OCI-M2 (cell line): Measurements from ENCODE around the gene ALOX5.
"Not testable (repeated sequence)": the region's sequence is repeated elsewhere in the genome, so short reads cannot be mapped to it uniquely, and the experiment has no call there.

Source experiments
- DNase-seq: peaks from one replicate; lab custom pipeline; 2025; ENCODE audit not compliant: unreplicated experiment; lab: John Stamatoyannopoulos, UW

ALOX5 gene

DNA sequence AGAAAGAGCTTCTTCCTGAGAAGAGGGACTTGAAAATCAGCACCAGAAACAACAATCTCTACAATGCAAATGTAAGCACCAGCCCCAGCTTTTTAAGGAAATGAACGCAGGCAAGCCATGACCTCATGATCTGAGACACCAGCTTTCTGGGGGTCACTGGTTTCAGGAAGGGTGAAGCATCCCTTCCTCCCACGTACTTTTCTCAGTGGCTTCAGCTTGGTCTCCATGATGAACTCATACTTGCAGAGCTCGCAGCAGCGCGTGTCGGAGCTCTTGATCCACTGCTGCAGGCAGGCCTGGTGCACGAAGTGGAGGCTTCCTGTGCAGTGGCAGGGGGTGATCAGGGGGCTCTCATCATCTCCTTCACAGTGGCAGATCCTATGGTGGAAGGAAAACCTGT, 87.0 kb downstream of the ALOX5 start:
- no peak for DNase-seq

- DNase-seq: no peak
These were observed 89.5 kb downstream of the ALOX5 start for GRCh38 chr10:45463244-45464116.

- DNase-seq: no peak
These were observed 91.0 kb downstream of the ALOX5 start for GRCh38 chr10:45464958-45465567.

GRCh38 chr10:45466784-45467183, 92.8 kb downstream of the ALOX5 start:
- DNase-seq: no peak

DNA sequence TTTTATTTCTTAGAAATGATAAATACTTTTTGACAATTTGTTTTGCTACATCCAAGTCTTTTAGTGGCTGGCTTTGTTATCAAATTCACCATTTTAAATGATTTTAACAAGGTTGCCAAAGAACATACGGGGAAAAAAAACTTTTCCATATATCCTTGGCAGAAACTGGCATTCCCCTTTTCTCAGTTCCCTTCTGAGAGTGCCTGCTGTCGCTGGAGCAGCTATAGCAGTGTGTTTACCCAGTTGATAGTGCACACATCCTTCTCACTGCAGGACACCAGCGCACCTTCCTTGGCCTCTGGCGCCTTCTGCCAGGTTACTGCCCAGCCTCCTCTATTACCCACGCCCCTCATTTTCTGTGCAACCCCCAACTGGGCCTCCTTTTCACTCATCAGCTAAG, 94.1 kb downstream of the ALOX5 start:
- no peak for DNase-seq

GRCh38 chr10:45470098-45471012, 96.3 kb downstream of the ALOX5 start:
- peak; percentile 4 for DNase-seq

GRCh38 chr10:45471059-45471458, 97.0 kb downstream of the ALOX5 start:
- DNase-seq: no peak

DNA sequence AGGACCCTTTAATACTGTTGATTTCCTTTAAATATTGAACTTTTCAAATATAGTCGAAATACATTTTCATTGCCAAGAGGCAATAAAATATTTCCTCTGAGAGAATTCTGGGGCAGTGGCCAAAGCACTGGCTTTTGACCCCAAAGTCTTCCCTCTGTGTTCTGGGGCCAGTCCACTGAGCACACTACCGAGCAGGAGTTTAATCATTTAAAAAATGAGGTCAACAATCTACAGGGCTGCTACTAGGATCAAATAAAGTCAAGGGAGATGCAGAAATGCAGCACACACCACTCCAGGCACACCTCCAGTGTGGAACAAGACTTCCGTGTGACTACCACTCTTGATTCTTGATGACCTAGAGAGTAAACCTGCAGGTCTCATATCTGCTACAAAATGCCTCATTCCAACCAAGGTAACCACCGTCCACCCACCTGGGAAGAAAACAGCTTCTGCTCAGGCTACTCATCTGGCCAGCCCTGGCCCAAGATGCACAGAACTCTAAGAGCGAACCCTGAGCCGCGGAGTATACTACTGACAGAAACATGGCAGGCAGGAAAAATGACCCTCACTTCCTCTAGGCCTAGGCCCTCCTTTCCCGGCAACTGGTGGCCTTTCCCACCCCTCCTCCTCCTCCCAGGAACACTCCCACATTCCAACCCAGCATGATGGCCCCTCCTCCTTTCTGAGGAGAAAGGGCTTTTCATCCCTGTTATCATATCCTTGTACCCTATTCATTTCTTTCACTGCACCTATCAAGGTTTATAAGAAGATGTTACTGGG, 97.7 kb downstream of the ALOX5 start:
- no peak for DNase-seq

GRCh38 chr10:45473126-45473525, 99.1 kb downstream of the ALOX5 start:
- DNase-seq: no peak

GRCh38 chr10:45476559-45476958, 102.5 kb downstream of the ALOX5 start:
- no peak for DNase-seq

DNA sequence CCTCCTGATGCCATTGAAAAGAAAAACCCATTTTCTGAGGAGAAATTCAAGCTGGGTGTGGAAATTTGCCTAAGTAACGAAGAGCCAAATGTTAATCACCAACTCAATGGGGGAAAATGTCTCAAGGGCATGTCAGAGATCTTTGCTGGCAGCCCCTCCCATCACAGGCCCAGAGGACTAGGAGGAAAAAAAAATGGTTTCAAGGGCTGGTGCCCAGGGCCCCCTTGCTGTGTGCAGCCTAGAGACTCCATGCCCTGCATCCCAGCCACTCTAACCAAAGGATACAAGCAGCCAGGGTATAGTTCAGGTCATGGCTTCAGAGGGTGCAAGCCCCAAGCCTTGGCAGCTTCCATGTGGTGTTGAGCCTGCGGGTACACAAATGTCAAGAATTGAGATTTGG, 106.3 kb downstream of the ALOX5 start:
- DNase-seq: no peak

- DNase-seq: not testable (repeated sequence)
These were observed 107.1 kb downstream of the ALOX5 start for GRCh38 chr10:45481100-45481499.

GRCh38 chr10:45483002-45483401, 109.0 kb downstream of the ALOX5 start:
- DNase-seq: no peak

GRCh38 chr10:45487735-45488134, 113.7 kb downstream of the ALOX5 start:
- no peak for DNase-seq

DNA sequence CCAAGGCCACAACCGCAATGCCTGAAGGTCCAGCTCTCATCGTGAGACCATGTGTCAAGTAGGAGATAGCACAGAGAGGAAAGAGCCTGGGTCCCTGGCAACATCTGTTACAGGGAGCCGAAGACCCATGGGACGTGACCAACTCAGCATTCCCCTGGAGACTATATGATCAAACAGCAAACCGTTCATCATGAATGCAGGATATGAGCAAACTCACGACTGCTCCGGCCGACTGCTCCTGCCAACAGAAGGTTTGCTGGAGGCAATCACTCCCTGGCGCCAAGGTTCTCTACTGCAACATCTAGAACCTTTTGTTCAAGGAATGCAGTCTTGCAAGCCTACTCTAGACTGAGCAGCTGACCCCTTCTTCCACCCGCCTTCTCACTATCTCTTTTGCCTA, 114.3 kb downstream of the ALOX5 start:
- DNase-seq: no peak

DNA sequence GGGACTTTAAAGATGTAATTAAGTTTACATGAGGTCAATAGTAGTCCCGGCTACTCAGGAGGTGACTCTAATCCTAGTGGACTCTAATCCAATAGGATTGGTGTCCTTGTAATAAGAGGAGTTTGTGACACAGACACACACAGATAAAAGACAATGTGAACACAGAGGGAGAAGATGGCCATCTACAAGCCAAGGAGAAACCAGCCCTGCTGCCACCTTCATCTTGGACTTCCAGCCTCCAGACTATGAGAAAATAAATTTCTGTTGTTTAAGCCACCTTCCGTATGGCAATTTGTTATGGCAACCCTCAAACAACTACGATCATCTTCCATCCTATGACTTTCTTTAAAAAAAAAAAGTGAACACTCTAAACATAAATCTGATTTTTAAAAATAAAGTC, 116.3 kb downstream of the ALOX5 start:
- DNase-seq: no peak

DNA sequence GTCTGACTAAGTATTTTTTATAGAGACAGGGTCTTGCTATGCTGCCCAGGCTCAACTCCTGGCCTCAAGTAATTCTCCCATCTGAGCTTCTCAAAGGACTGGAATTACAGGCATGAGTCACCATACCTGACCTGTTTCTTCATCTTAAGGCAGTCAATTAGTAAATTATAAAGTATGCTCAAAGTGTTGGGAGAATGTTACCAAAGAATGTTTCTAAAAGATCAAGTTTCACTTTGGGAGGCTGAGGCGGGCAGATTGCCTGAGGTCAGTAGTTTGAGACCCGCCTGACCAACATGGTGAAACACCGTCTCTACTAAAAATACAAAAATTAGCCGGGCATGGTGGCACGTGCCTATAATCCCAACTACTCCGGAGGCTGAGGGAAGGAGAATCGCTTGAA, 117.0 kb downstream of the ALOX5 start:
- DNase-seq: no peak
